Measurements from ENCODE around the gene HAUS7. TPM values are rescaled to one million over a fixed set of nuclear protein-coding genes. Genes with fewer than 3 reads are reported as not detected.

The HAUS7 gene
- total and polyA plus RNA-seq, 2 experiments from 2014 or later: 24.5 to 28.3 TPM

- Histone ChIP-seq H2AFZ (no peak overlapping the region), H3K79me2 (ENCODE audit: insufficient read depth) (no peaks in the 10 kb centered on the region), H3K9me2 (ENCODE audit: insufficient read depth) (no peaks in the 10 kb centered on the region), H3K9ac (no peak overlapping the region), H3K27ac (no peak overlapping the region), H3K36me3 (ENCODE audit: low read depth) (no peaks in the 10 kb centered on the region), H3F3A (ENCODE audit: insufficient read depth) (no peaks in the 10 kb centered on the region), H3K9me3 (ENCODE audit: low read depth) (no peaks in the 10 kb centered on the region), H3K27me3 (replicated peaks; ENCODE audit: insufficient read depth) (no peaks in the 10 kb centered on the region), H3K4me2 (ENCODE audit: unreplicated experiment) (no peak overlapping the region), H4K20me1 (ENCODE audit: insufficient read depth) (no peaks in the 10 kb centered on the region), H3K4me3 (no peak overlapping the region), H3K4me1 (ENCODE audit: insufficient read depth) (no peaks in the 10 kb centered on the region)
- TF ChIP-seq EZH2phosphoT487 (IDR thresholded peaks at IDR 0.05; ENCODE audit: insufficient read depth, low read depth): no peak
- no peak for TF ChIP-seq EZH2 (IDR thresholded peaks at IDR 0.05; ENCODE audit: insufficient read depth, poor library complexity, severe bottlenecking)
- no peak for DNase-seq
- 21 to 75% methylated on average over 1 to 8 of the region's 9 CpGs for WGBS, 2 experiments (ENCODE audit: low coverage in 1 of 2, low lambda C conversion rate in 2 of 2, missing lambda C conversion rate in 2 of 2)
- in situ Hi-C loops (cut with MboI): loop anchor here (25.0 kb wide), 1 partner anchor 405 kb away; no protein-coding TSS in a partner anchor
These were observed 28.4 kb downstream of the HAUS7 start for GRCh38 chrX:153441981-153442380.

- in situ Hi-C loops (cut with MboI): loop anchor here (25.0 kb wide), 1 partner anchor 404 kb away; no protein-coding TSS in a partner anchor
- Histone ChIP-seq H3K36me3 (ENCODE audit: low read depth) (no peaks in the 10 kb centered on the region), H3K9me3 (ENCODE audit: low read depth) (no peaks in the 10 kb centered on the region), H3K4me1 (ENCODE audit: insufficient read depth) (no peaks in the 10 kb centered on the region), H3K79me2 (ENCODE audit: insufficient read depth) (no peaks in the 10 kb centered on the region), H3K4me3 (no peak overlapping the region), H3K9me2 (ENCODE audit: insufficient read depth) (no peaks in the 10 kb centered on the region), H3K9ac (no peak overlapping the region), H2AFZ (no peak overlapping the region), H3K4me2 (ENCODE audit: unreplicated experiment) (no peak overlapping the region), H4K20me1 (ENCODE audit: insufficient read depth) (no peaks in the 10 kb centered on the region), H3K27ac (no peak overlapping the region), H3F3A (ENCODE audit: insufficient read depth) (no peaks in the 10 kb centered on the region), H3K27me3 (replicated peaks; ENCODE audit: insufficient read depth) (no peaks in the 10 kb centered on the region)
- TF ChIP-seq EZH2 (IDR thresholded peaks at IDR 0.05; ENCODE audit: insufficient read depth, poor library complexity, severe bottlenecking) (no peak), EZH2phosphoT487 (IDR thresholded peaks at IDR 0.05; ENCODE audit: insufficient read depth, low read depth) (no peak)
- WGBS, 2 experiments (ENCODE audit: low coverage in 1 of 2, low lambda C conversion rate in 2 of 2, missing lambda C conversion rate in 2 of 2): 36 to 37% methylated on average over 6 to 7 of the region's 7 CpGs
- no peak for DNase-seq
These were observed 29.1 kb downstream of the HAUS7 start for GRCh38 chrX:153441296-153441695.

DNA sequence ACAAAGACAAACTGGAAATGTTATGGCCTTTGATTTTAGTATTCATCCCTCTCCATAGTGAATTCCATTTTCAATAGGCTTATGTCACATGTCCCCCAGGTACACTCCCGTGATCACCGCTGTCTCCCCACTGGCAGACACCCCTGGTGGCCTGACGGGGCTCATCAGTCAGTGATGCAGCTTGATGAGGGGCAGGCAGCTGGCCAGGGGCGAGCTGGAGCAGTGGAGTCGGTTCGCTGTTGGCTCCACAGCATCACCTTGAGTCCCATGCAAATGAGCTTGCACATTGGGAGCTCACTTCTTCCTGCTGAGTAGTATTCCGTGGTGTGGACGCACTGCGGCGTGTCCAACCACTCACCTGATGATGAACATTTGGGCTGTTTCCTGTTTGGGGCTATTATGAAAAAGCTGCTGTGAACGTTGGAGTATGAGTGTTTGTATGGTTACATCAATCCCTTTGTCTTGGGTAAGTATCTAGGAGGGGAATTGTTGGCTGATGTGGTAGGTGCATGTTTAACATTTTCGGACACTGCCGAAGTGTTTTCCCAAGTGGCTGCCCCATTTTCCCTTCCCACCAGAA lies 29.7 kb downstream of the HAUS7 start:
- Histone ChIP-seq H3K9me3 (ENCODE audit: low read depth) (no peaks in the 10 kb centered on the region), H3K36me3 (ENCODE audit: low read depth) (no peaks in the 10 kb centered on the region), H3K27me3 (replicated peaks; ENCODE audit: insufficient read depth) (no peaks in the 10 kb centered on the region), H3K4me3 (no peak overlapping the region), H3F3A (ENCODE audit: insufficient read depth) (no peaks in the 10 kb centered on the region), H2AFZ (no peak overlapping the region), H3K4me2 (ENCODE audit: unreplicated experiment) (no peak overlapping the region), H3K4me1 (ENCODE audit: insufficient read depth) (no peaks in the 10 kb centered on the region), H3K27ac (no peak overlapping the region), H3K9me2 (ENCODE audit: insufficient read depth) (no peaks in the 10 kb centered on the region), H3K9ac (no peak overlapping the region), H4K20me1 (ENCODE audit: insufficient read depth) (no peaks in the 10 kb centered on the region), H3K79me2 (ENCODE audit: insufficient read depth) (no peaks in the 10 kb centered on the region)
- in situ Hi-C loops (cut with MboI): loop anchor here (25.0 kb wide), 1 partner anchor 403 kb away; no protein-coding TSS in a partner anchor
- no peak for DNase-seq
- 47 to 49% methylated on average over 12 to 13 of the region's 13 CpGs for WGBS, 2 experiments (ENCODE audit: low coverage in 1 of 2, low lambda C conversion rate in 2 of 2, missing lambda C conversion rate in 2 of 2)
- TF ChIP-seq EZH2 (IDR thresholded peaks at IDR 0.05; ENCODE audit: insufficient read depth, poor library complexity, severe bottlenecking) (no peak), EZH2phosphoT487 (IDR thresholded peaks at IDR 0.05; ENCODE audit: insufficient read depth, low read depth) (no peak)

GRCh38 chrX:153439977-153440376 lies 30.4 kb downstream of the HAUS7 start:
- WGBS, 2 experiments (ENCODE audit: low coverage in 1 of 2, low lambda C conversion rate in 2 of 2, missing lambda C conversion rate in 2 of 2): 81 to 100% methylated on average over 3 to 4 of the region's 4 CpGs
- H3K9me3 ChIP-seq (ENCODE audit: low read depth): no peaks in the 10 kb centered on the region
- H3K27me3 ChIP-seq (replicated peaks; ENCODE audit: insufficient read depth): no peaks in the 10 kb centered on the region
- no peaks in the 10 kb centered on the region for H3K36me3 ChIP-seq (ENCODE audit: low read depth)
- H3K9me2 ChIP-seq (ENCODE audit: insufficient read depth): no peaks in the 10 kb centered on the region
- no peak for DNase-seq
- in situ Hi-C loops (cut with MboI): loop anchor here (25.0 kb wide), 1 partner anchor 403 kb away; no protein-coding TSS in a partner anchor
- no peak overlapping the region for H3K27ac ChIP-seq
- no peak overlapping the region for H3K4me2 ChIP-seq (ENCODE audit: unreplicated experiment)
- H3K9ac ChIP-seq: no peak overlapping the region
- H2AFZ ChIP-seq: no peak overlapping the region
- H4K20me1 ChIP-seq (ENCODE audit: insufficient read depth): no peaks in the 10 kb centered on the region
- TF ChIP-seq EZH2 (IDR thresholded peaks at IDR 0.05; ENCODE audit: insufficient read depth, poor library complexity, severe bottlenecking) (no peak), EZH2phosphoT487 (IDR thresholded peaks at IDR 0.05; ENCODE audit: insufficient read depth, low read depth) (no peak)
- H3F3A ChIP-seq (ENCODE audit: insufficient read depth): no peaks in the 10 kb centered on the region
- H3K4me3 ChIP-seq: no peak overlapping the region
- H3K79me2 ChIP-seq (ENCODE audit: insufficient read depth): no peaks in the 10 kb centered on the region
- no peaks in the 10 kb centered on the region for H3K4me1 ChIP-seq (ENCODE audit: insufficient read depth)
